ENCODE data around the gene STIM1.

Gene STIM1

DNA sequence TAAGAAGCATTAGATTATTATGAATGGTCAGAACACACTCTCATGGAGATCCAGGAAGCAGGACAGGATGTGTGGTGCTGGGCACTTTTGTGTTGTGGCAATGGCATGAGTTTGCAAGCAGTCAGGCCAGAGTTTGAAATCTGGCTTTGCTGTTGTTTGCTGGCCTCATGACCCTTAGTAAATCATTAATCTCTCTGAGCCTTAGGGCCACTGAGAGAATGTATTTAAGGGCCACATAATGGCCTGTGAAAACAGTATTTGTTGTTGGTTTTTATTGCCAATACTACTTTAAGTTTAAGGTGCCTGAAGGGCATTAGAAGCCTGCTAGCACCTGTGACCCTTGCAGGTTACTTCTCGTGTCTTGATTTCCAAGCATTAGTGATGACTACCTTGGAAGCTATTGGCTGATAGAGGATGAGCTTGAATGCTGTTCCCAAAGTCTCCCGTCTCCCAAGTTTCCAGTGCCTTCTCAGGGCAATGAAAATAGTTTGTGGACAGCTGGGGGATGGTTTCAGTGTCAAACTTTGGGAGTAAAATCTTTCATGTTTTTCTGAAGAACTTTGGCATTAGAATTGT is 24.6 kb downstream of the STIM1 start:
- H3K27ac ChIP-seq: peak overlapping the region; percentile 68
- no peak for TF ChIP-seq CTCF (conservative IDR thresholded peaks at IDR 0.05)

DNA sequence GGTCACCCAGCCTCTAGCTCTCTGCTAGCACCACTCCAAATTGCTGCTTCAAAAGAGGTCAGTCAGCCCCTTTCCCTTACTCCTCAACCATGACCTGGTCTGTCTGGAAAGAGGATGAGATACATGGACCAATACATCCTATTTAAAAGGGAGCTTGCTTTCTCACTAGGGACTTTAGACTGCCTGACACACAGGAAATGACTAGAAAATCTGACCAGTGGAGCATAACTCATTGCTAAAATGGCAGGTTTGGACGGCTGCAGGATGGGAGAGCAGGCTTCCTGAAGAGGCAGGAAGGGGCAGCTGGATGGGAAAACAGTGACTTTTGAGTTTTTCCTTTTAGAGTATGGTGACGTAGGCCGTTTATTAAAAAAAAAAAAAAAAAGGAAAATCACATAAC is 25.3 kb downstream of the STIM1 start:
- peak overlapping the region; percentile 68 for H3K27ac ChIP-seq
- no peak for TF ChIP-seq CTCF (conservative IDR thresholded peaks at IDR 0.05)

DNA sequence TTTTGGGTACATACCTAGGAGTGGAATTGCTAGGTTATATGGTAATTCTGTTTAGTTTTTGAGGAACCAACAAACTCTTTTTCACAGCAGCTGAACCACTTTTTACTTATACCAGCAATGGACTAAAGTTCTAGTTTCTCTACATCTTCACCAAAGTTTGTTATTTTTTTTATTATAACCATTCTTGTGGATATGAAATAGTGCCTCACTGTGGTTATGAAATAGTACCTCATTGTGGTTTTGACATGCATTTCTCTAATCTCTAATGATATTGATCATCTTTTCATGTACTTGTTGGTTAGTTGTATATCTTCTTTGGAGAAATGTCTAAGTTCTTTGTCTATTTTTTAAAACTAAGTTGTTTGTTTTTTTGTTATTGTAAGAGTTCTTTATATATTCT is 27.2 kb downstream of the STIM1 start:
- no peak for TF ChIP-seq CTCF (conservative IDR thresholded peaks at IDR 0.05)
- H3K27ac ChIP-seq: no peak overlapping the region

GRCh38 chr11:3885855-3886254 is 30.4 kb downstream of the STIM1 start:
- H3K27ac ChIP-seq: no peak overlapping the region
- TF ChIP-seq CTCF (conservative IDR thresholded peaks at IDR 0.05): no peak

- no peak for TF ChIP-seq CTCF (conservative IDR thresholded peaks at IDR 0.05)
- no peak overlapping the region for H3K27ac ChIP-seq
Observed at GRCh38 chr11:3886985-3887384, 31.5 kb downstream of the STIM1 start.

- H3K27ac ChIP-seq: no peak overlapping the region
- TF ChIP-seq CTCF (conservative IDR thresholded peaks at IDR 0.05): no peak
Observed at GRCh38 chr11:3888876-3889275, 33.4 kb downstream of the STIM1 start.

- TF ChIP-seq CTCF (conservative IDR thresholded peaks at IDR 0.05): no peak
- no peak overlapping the region for H3K27ac ChIP-seq
Observed at GRCh38 chr11:3890014-3890413, 34.5 kb downstream of the STIM1 start.
